HepG2 (cell line): ENCODE data around the gene P2RX3. TPM values are rescaled to one million over a fixed set of nuclear protein-coding genes. Genes with fewer than 3 reads are reported as not detected.

ENCODE experiments used
- ATAC-seq: fragments of 200-7000 bp; cut with Tn5 transposase; 3 replicates; pipeline ENCODE4 v1.9.1; 2020; ENCODE audit warnings: mild to moderate bottlenecking, moderate library complexity
- BruUV-seq: library from RNA; stranded (reverse); fragments of 400-500 nt; replicated peaks from 2 replicates; lab custom pipeline; 2021; lab: Mats Ljungman, UMichigan
- CTCF ChIA-PET: fragments of 300-600 bp; formaldehyde crosslinking; extraction: SDS; loops from one replicate; lab custom pipeline; 2021; ENCODE audit warnings: low total read pairs, inconsistent platforms, low intra/inter-chr PET ratio; lab: Yijun Ruan, JAX
- POLR2A ChIA-PET: fragments of 350-600 bp; sonication (Branson Sonifier 250); formaldehyde crosslinking; loops from one replicate; lab custom pipeline; 2020; ENCODE audit warnings: antibody characterized with exemption, inconsistent platforms; lab: Yijun Ruan, JAX
- DNase-seq: peaks from one replicate; pipeline ENCODE4 v3.0.0-alpha.2; 2015; ENCODE audit warnings: low spot score
- FAIRE-seq: peaks from 3 replicates; lab custom pipeline; 2011; peaks lifted over from hg19 to GRCh38; lab: Jason Lieb, UNC
- H2AFZ ChIP-seq: one replicate; pipeline ENCODE4 v1.6.1; 2011; ENCODE audit warnings: low read length, inconsistent platforms
- H3K27ac ChIP-seq: fragments of 300-600 bp; 3 replicates; pipeline ENCODE4 v1.8.0; 2011; ENCODE audit warnings: mixed run types, mild to moderate bottlenecking, mixed read lengths, low read length, inconsistent platforms; ENCODE audit not compliant: insufficient read depth; ENCODE audit errors: extremely low read length
- H3K27me3 ChIP-seq, 2 experiments: fragments of 200-600 bp in 1 of 2; 2 replicates in 1 of 2; 3 replicates in 1 of 2; pipeline versions ENCODE4 v1.6.0 to v1.8.0; 2011; ENCODE audit warnings: low read length in 2 of 2, mild to moderate bottlenecking in 2 of 2, moderate library complexity in 2 of 2, inconsistent platforms in 1 of 2; ENCODE audit not compliant: insufficient read depth in 2 of 2, control insufficient read depth in 1 of 2
- H3K36me3 ChIP-seq, 2 experiments: fragments of 200-600 bp in 1 of 2; replicated peaks in 1 of 2; 2 replicates in 1 of 2; 3 replicates in 1 of 2; pipeline versions ENCODE4 v1.5.1 to v1.8.0; 2011; ENCODE audit warnings: low read length in 2 of 2, inconsistent platforms in 1 of 2; ENCODE audit not compliant: insufficient read depth in 2 of 2, control insufficient read depth in 1 of 2
- H3K4me1 ChIP-seq: 2 replicates; pipeline ENCODE4 v1.5.1; 2012; ENCODE audit warnings: low read length, inconsistent platforms; ENCODE audit not compliant: insufficient read depth
- H3K4me2 ChIP-seq: 2 replicates; pipeline ENCODE4 v1.6.0; 2011; ENCODE audit warnings: low read depth, low read length, inconsistent platforms
- H3K4me3 ChIP-seq, 3 experiments: fragments of 200-600 bp in 1 of 3; sonication (generic), shearing (Covaris generic) in 1 of 3; replicated peaks in 1 of 3; 2 replicates each; pipeline ENCODE4 v1.5.1; 2011 to 2016; ENCODE audit warnings: low read length in 3 of 3, inconsistent platforms in 2 of 3, low read depth in 2 of 3, mild to moderate bottlenecking in 2 of 3, control low read depth in 1 of 3, mixed read lengths in 1 of 3; ENCODE audit not compliant: insufficient read depth in 1 of 3
- H3K79me2 ChIP-seq: one replicate; pipeline ENCODE4 v1.6.1; 2011; ENCODE audit warnings: low read length, inconsistent platforms; ENCODE audit not compliant: insufficient read depth
- H3K9ac ChIP-seq: 2 replicates; pipeline ENCODE4 v1.6.0; 2011; ENCODE audit warnings: mild to moderate bottlenecking, low read depth, low read length, inconsistent platforms; ENCODE audit not compliant: insufficient read depth
- H3K9me3 ChIP-seq: 2 replicates; pipeline ENCODE4 v1.5.1; 2012; ENCODE audit warnings: mild to moderate bottlenecking, low read length
- H4K20me1 ChIP-seq: 2 replicates; pipeline ENCODE4 v1.6.0; 2011; ENCODE audit warnings: inconsistent platforms, mild to moderate bottlenecking, low read length, moderate library complexity; ENCODE audit not compliant: insufficient read depth
- KDM3A ChIP-seq: IDR thresholded peaks from 2 replicates; pipeline ENCODE4 v1.6.1; 2018; ENCODE audit warnings: low read depth, missing compliant biosample characterization
- MBNL3 ChIP-seq: fragments of 250-450 bp; sonication (Bioruptor Pico); conservative IDR thresholded peaks from 2 replicates; pipeline ENCODE4 v1.8.0; 2022; ENCODE audit warnings: mild to moderate bottlenecking, inconsistent platforms
- NKX3-1 ChIP-seq: sonication (generic); formaldehyde crosslinking; IDR thresholded peaks from 2 replicates; pipeline ENCODE4 v1.5.0; 2020; ENCODE audit warnings: missing genetic modification reagents
- RXRB ChIP-seq: IDR thresholded peaks from 2 replicates; pipeline ENCODE4 v1.6.1; 2016; ENCODE audit warnings: borderline replicate concordance, missing genetic modification reagents, missing compliant biosample characterization
- SAFB2 ChIP-seq: sonication (generic); formaldehyde crosslinking; IDR thresholded peaks from 2 replicates; pipeline ENCODE4 v1.5.1; 2020; ENCODE audit warnings: missing genetic modification reagents, low read depth, mild to moderate bottlenecking, borderline replicate concordance
- TBX2 ChIP-seq: sonication (generic); formaldehyde crosslinking; IDR thresholded peaks from 2 replicates; pipeline ENCODE4 v1.5.0; 2020; ENCODE audit warnings: missing genetic modification reagents, mild to moderate bottlenecking, borderline replicate concordance
- ZMAT3 ChIP-seq: sonication (generic); formaldehyde crosslinking; conservative IDR thresholded peaks from 2 replicates; pipeline ENCODE4 v1.7.0; 2021; ENCODE audit warnings: missing genetic modification reagents
- ZNF10 ChIP-seq: sonication (generic); formaldehyde crosslinking; IDR thresholded peaks from 2 replicates; pipeline ENCODE4 v1.4.0; 2020; ENCODE audit warnings: mild to moderate bottlenecking, low read depth, missing genetic modification reagents, borderline replicate concordance
- ZNF101 ChIP-seq: sonication (generic); formaldehyde crosslinking; IDR thresholded peaks from 2 replicates; pipeline ENCODE4 v1.4.0; 2020; ENCODE audit warnings: mild to moderate bottlenecking, low read depth, missing genetic modification reagents, borderline replicate concordance
- ZNF557 ChIP-seq: sonication (generic); formaldehyde crosslinking; IDR thresholded peaks from 2 replicates; pipeline ENCODE4 v1.4.0; 2020; ENCODE audit warnings: missing genetic modification reagents
- ZNF704 ChIP-seq: sonication (generic); formaldehyde crosslinking; IDR thresholded peaks from 2 replicates; pipeline ENCODE4 v1.8.1; 2023; ENCODE audit warnings: mild to moderate bottlenecking, inconsistent platforms, moderate library complexity, missing genetic modification reagents, borderline replicate concordance
- ZNF766 ChIP-seq: sonication (generic); formaldehyde crosslinking; IDR thresholded peaks from 2 replicates; pipeline ENCODE4 v1.5.0; 2020; ENCODE audit warnings: missing genetic modification reagents, borderline replicate concordance
- WGBS: methylation state at CpG from one replicate; pipeline ENCODE4 v1.1.6; 2017; ENCODE audit warnings: low lambda C conversion rate; 5-methylcytosine and 5-hydroxymethylcytosine counted together
- in situ Hi-C: cut with HindIII; loops from 2 replicates; pipeline ENCODE4 v1.10.0; 2017; ENCODE audit warnings: low pct_unique_long_range_greater_than_20kb; ENCODE audit not compliant: extremely low pct_ligation_motif_present
- intact Hi-C: fragments of 100-400 bp; cut with micrococcal nuclease; formaldehyde crosslinking; loops from one replicate; pipeline ENCODE4 v1.10.0; 2022; ENCODE audit not compliant: unreplicated experiment
- polyA plus RNA-seq, 8 experiments: library from polyadenylated mRNA; depleted of rRNA in 3 of 8; stranded (reverse) in 7 of 8; unstranded in 1 of 8; fragments of >200 nt; fragmentation: Illumina TruSeq in 4 of 8; extraction: Trizol in 4 of 8; gene quantifications; 2 replicates each; pipeline versions ENCODE4 v1.2.1 to v1.2.3, GENCODE V29; 2011 to 2016; ENCODE audit warnings: low read depth in 4 of 8, missing spikeins in 1 of 8, mixed read lengths in 1 of 8; ENCODE audit not compliant: insufficient read depth in 1 of 8
- total RNA-seq, 5 experiments: library from RNA; depleted of rRNA; stranded (reverse); fragments of >200 nt; fragmentation: Illumina TruSeq; extraction: Trizol; gene quantifications; 2 replicates each; pipeline ENCODE4 v1.2.3, GENCODE V29; 2016; ENCODE audit warnings: low read depth in 1 of 5
- TF ChIP-seq, protein P1 (sequence below): sonication (generic); formaldehyde crosslinking; IDR thresholded peaks from 2 replicates; pipeline ENCODE4 v1.4.0; 2020; ENCODE audit warnings: missing genetic modification reagents
- TF ChIP-seq, protein P2 (sequence below): sonication (generic); formaldehyde crosslinking; IDR thresholded peaks from 2 replicates; pipeline ENCODE4; 2020; ENCODE audit warnings: missing genetic modification reagents, mild to moderate bottlenecking, borderline replicate concordance
- TF ChIP-seq, protein P3 (sequence below): sonication (generic); formaldehyde crosslinking; IDR thresholded peaks from 2 replicates; pipeline ENCODE4 v1.5.0; 2020; ENCODE audit warnings: mild to moderate bottlenecking, missing genetic modification reagents, borderline replicate concordance

The P2RX3 gene
- total and polyA plus RNA-seq, 2 of the 13 experiments (the other 11 are each of a cell fraction or from before 2014, with no cell fraction given) = 0.08 TPM; not detected in 1

DNA sequence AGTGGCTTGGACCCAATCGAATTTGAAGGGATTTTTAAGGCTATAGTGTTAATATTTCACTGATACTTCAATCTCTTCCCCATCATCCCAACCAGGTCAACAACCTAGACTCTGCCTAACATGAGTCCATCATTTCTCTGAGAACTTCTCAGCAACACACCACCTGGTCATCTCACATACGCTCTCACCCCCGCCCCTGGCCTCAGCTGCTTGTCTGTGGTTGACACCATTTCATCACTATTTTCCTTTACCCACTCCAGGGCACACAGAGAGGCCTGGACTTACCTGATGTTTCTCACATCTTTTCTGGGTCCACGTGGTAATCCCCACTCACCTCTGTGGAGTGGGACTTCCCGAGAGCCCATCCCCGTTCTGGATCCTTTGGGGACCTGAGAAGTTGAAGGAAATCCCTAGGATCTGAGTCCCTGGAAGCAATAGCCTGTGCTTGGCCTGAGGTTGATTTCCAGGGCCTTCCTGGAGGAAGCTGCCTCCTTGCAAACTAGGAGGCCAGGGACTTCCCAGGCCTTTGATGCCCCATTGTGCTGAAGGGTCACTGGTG lies 3.2 kb downstream of the P2RX3 start:
- no peak for DNase-seq
- Histone ChIP-seq H3K4me2 (peak overlapping the region; percentile 69), H3K4me1 (peaks cover 50% of the 10 kb centered on the region), H3K4me3 (no peak overlapping the region), H3K79me2 (no peaks in the 10 kb centered on the region), H3K9ac (no peak overlapping the region), H2AFZ (peak overlapping the region; percentile 57), H3K9me3 (no peaks in the 10 kb centered on the region), H3K36me3 (no peaks in the 10 kb centered on the region), H3K27ac (no peak overlapping the region), H4K20me1 (no peaks in the 10 kb centered on the region), H3K27me3 (peaks cover 0 to 28% of the 10 kb centered on the region in 2 experiments; a peak in 3 of 5 replicates)
- no TSS peak for BruUV-seq
- ATAC-seq = no peak
- in situ Hi-C loops (loop anchor here (10.0 kb wide), 1 partner anchor 223 kb away; the partner anchor contains the start of gene UBE2L6), intact Hi-C loops (loop anchor here (2.0 to 10.0 kb wide), 2 partner anchors 207 to 501 kb away; no protein-coding TSS in a partner anchor)
- ChIA-PET CTCF (no interaction called here), POLR2A (interaction anchor here (1.5 kb wide), 1 partner anchor 16 kb away, joined by 3 read pairs; the partner anchor contains the start of gene TNKS1BP1)
- no peak for FAIRE-seq
- 42% methylated on average over 6 of the region's 6 CpGs for WGBS
- TF ChIP-seq KDM3A (CRISPR knock-in tag) = no peak
- no peak for TF ChIP-seq NKX3-1
- no peak for TF ChIP-seq RXRB (CRISPR knock-in tag)
- TF ChIP-seq ZMAT3 (CRISPR knock-in tag) = no peak
- TF ChIP-seq, protein P1, sequence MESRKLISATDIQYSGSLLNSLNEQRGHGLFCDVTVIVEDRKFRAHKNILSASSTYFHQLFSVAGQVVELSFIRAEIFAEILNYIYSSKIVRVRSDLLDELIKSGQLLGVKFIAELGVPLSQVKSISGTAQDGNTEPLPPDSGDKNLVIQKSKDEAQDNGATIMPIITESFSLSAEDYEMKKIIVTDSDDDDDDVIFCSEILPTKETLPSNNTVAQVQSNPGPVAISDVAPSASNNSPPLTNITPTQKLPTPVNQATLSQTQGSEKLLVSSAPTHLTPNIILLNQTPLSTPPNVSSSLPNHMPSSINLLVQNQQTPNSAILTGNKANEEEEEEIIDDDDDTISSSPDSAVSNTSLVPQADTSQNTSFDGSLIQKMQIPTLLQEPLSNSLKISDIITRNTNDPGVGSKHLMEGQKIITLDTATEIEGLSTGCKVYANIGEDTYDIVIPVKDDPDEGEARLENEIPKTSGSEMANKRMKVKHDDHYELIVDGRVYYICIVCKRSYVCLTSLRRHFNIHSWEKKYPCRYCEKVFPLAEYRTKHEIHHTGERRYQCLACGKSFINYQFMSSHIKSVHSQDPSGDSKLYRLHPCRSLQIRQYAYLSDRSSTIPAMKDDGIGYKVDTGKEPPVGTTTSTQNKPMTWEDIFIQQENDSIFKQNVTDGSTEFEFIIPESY (CRISPR knock-in tag) = no peak
- TF ChIP-seq, protein P2, sequence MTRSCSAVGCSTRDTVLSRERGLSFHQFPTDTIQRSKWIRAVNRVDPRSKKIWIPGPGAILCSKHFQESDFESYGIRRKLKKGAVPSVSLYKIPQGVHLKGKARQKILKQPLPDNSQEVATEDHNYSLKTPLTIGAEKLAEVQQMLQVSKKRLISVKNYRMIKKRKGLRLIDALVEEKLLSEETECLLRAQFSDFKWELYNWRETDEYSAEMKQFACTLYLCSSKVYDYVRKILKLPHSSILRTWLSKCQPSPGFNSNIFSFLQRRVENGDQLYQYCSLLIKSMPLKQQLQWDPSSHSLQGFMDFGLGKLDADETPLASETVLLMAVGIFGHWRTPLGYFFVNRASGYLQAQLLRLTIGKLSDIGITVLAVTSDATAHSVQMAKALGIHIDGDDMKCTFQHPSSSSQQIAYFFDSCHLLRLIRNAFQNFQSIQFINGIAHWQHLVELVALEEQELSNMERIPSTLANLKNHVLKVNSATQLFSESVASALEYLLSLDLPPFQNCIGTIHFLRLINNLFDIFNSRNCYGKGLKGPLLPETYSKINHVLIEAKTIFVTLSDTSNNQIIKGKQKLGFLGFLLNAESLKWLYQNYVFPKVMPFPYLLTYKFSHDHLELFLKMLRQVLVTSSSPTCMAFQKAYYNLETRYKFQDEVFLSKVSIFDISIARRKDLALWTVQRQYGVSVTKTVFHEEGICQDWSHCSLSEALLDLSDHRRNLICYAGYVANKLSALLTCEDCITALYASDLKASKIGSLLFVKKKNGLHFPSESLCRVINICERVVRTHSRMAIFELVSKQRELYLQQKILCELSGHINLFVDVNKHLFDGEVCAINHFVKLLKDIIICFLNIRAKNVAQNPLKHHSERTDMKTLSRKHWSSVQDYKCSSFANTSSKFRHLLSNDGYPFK (CRISPR knock-in tag) = no peak
- TF ChIP-seq ZNF10 (CRISPR knock-in tag) = no peak
- TF ChIP-seq, protein P3, sequence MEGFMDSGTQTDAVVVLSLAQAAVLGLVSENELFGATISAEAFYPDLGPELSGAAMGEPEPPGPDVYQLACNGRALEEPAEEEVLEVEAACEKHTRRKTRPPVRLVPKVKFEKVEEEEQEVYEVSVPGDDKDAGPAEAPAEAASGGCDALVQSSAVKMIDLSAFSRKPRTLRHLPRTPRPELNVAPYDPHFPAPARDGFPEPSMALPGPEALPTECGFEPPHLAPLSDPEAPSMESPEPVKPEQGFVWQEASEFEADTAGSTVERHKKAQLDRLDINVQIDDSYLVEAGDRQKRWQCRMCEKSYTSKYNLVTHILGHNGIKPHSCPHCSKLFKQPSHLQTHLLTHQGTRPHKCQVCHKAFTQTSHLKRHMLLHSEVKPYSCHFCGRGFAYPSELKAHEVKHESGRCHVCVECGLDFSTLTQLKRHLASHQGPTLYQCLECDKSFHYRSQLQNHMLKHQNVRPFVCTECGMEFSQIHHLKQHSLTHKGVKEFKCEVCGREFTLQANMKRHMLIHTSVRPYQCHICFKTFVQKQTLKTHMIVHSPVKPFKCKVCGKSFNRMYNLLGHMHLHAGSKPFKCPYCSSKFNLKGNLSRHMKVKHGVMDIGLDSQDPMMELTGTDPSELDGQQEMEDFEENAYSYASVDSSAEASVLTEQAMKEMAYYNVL (CRISPR knock-in tag) = no peak
- TF ChIP-seq TBX2 (CRISPR knock-in tag) = no peak
- TF ChIP-seq ZNF766 (CRISPR knock-in tag) = no peak
- no peak for TF ChIP-seq ZNF557 (CRISPR knock-in tag)
- TF ChIP-seq ZNF704 (CRISPR knock-in tag) = no peak
- no peak for TF ChIP-seq ZNF101 (CRISPR knock-in tag)
- TF ChIP-seq MBNL3 (CRISPR knock-in tag) = no peak
- TF ChIP-seq SAFB2 (CRISPR knock-in tag) = no peak
